ENCODE measurements around the gene TVP23C. TPM values are rescaled to one million over a fixed set of nuclear protein-coding genes. Genes with fewer than 3 reads are reported as not detected.

Gene TVP23C
- polyA plus RNA-seq, 1 donor = 20.6 TPM

DNA sequence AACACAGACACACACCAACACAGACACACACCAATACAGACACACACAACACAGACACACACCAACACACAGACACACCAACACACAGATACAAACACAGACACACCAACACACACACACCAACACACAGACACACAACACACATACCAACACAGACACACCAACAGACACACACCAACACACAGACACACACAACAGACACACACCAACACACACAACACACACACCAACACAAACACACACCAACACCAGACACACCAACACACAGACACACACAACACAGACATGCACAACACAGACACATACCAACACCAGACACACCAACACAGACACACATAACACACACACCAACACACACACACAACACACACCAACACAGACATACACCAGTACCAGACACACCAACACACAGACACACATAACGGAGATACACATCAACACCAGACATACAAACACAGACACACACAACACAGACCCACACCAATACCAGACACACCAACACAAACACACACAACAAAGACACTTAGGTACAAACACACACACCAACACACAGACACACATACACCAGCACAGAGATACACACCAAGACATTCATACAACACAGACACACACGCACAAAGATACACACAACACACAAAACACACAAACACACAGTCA is 98.1 kb downstream of the TVP23C start:
- DNase-seq = no peak

DNA sequence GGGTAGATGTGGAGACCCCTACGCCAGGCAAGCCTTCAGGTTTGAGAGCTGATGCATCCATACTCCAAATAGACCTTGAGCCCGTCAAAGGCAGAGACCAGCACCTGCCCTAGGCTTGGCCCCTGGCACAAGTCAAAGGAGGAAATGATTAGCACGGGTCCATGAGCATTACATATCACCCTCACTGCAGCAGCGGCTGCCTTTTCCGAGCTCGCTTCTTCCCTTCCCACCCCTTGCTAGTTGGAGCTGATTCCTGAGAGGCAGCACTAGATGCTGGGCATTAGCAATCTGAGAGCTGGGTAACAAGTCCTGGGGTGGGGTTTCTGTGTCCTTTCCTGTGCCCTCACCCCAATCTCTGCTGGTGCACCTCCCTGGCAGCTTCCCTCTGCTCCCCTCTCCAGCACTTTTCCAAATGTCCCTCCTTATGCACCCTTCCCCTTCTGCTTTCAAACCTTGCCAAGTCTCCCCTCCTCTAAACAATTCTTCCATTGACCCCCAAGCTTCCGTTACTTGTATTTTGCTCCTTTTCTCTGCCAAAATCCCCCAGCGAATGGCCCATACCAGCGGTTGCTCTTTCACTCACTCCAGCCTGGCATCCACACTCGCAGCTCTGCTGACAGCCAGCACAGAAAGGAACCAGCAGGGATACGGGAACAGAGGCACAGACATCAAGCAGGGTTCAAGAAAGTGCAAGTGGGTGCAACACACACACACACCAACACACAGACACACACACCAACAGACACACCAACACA is 98.9 kb downstream of the TVP23C start:
- DNase-seq = no peak

GRCh38 chr17:15462976-15463772 is 100.1 kb downstream of the TVP23C start:
- DNase-seq = peak; percentile 49

DNA sequence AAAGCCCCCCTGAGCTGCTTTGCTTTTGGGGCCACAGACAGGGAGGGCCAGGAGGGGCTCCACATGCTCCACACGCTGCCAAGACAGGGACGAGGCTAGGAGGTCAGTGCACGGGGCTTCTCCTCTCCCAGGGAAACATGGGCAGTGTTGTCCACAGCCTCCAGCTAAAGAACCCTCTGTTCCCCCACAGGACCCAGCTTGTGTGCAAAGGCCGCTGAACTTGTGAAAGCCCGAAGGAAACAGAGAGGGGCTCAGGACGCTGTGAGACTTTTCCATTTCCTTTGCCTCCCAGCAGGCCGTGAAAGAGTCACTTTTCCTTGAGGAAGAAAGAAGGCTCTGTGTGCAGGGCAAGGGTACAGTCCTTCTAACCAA is 105.6 kb downstream of the TVP23C start:
- DNase-seq = no peak

- DNase-seq = peak; percentile 27
Measured at GRCh38 chr17:15456972-15457722, 106.1 kb downstream of the TVP23C start.

DNA sequence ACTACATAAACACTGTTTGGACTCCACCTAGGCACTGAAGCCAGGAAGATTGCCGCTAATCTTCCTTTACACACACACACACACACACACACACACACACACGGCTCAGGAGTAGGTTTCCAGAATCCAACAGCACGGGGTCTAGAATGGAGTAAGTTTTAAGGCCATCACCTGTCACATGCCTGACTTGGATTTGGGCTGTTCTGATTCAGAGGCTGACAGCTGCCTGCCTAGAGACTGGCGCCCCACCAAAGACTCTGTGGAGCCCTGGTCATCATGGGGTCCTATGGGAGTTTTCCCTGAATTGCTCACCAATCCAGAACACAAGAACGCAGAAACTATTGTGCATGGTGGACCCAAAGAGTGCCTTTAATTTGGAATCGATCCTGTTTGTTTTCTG is 106.8 kb downstream of the TVP23C start:
- no peak for DNase-seq

GRCh38 chr17:15454346-15454745 is 108.9 kb downstream of the TVP23C start:
- DNase-seq = no peak

GRCh38 chr17:15453782-15454181 is 109.5 kb downstream of the TVP23C start:
- DNase-seq = no peak

DNA sequence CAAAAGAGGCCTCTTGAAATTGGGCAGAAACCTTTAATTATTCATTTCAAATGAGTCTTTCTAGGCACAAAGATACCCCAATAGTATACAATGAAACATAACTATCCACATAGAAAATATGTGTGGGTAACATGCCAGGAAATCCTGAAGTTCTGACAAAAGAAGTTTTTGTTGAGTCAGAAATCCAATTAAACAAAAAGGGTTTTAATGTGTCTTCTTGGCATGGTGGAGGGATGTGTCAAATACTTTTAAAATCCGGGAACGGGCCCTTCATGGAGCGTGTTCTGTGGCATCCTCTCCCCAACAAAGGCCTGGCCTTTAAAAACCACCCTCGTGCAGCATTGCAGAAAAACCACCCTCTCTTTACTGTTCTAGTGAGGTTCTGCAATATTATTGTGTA is 110.0 kb downstream of the TVP23C start:
- no peak for DNase-seq

DNA sequence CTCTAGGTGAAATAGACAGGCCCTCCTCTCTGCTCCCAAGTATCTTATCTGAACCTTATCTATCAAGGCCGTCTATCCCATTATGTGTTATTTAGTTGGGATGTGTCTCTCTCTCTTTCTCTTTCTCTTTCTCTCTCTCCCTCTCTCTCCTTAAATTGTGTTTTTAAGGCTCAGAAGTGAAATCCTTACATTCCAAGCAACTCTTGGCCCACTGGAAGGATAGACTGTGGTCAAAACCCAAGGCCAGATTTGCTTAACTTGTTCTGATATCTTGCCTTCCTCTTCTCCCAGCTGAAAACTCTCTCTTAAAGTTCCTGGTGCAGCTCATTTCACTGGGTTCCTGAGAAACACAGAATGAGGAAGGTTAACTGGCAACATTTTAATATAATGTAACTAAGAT is 110.5 kb downstream of the TVP23C start:
- no peak for DNase-seq

Other genes starting within 250 kb of the TVP23C start
- gene TEKT3, start 221.9 kb downstream of the TVP23C start, polyA plus RNA-seq (ENCODE audit: insufficient read length) = 2.1 TPM
- 12.7 TPM for gene CDRT4, start 95.9 kb downstream of the TVP23C start, polyA plus RNA-seq (ENCODE audit: insufficient read length)
- gene FBXW10B, start 56.2 kb upstream of the TVP23C start, polyA plus RNA-seq (ENCODE audit: insufficient read length) = 1.4 TPM
- gene TRIM16, start 120.8 kb upstream of the TVP23C start, polyA plus RNA-seq (ENCODE audit: insufficient read length) = 26.4 TPM
- gene ZNF286A, start 136.3 kb upstream of the TVP23C start, polyA plus RNA-seq (ENCODE audit: insufficient read length) = 57.3 TPM
- 0.67 TPM for gene TBC1D26, start 168.8 kb upstream of the TVP23C start, polyA plus RNA-seq (ENCODE audit: insufficient read length)

Measured in left kidney (tissue), 2 donors.